ENCODE results near the gene PTH2R.

PTH2R gene

DNA sequence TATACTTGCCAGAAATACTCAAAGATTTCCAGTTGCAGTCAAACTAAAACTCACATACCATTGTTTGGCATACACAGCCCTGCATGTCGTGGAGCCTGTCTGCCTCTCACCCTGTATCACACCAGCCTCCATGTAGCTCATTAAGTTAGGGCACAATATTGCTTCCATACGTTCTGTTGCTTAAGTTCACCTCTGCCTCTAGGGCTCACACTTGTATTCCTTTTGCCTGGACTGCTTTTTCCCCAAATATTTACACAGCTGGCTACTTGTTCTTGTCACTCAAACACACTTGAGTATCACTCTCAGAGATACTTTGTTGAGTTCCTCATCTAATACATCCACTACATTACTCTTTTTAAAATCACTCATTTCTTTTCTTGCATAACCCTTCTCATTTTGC lies 83.1 kb downstream of the PTH2R start:
- TF ChIP-seq CSDC2 (CRISPR knock-in tag; IDR thresholded peaks at IDR 0.05) (no peak), ZFP30 (CRISPR knock-in tag; IDR thresholded peaks at IDR 0.05) (no peak), SNAI2 (CRISPR knock-in tag; IDR thresholded peaks at IDR 0.05) (no peak), PATZ1 (CRISPR knock-in tag; IDR thresholded peaks at IDR 0.05; ENCODE audit: borderline replicate concordance) (no peak), ZNF70 (CRISPR knock-in tag; IDR thresholded peaks at IDR 0.05) (no peak)
- no peak for ATAC-seq

- TF ChIP-seq, protein P1, sequence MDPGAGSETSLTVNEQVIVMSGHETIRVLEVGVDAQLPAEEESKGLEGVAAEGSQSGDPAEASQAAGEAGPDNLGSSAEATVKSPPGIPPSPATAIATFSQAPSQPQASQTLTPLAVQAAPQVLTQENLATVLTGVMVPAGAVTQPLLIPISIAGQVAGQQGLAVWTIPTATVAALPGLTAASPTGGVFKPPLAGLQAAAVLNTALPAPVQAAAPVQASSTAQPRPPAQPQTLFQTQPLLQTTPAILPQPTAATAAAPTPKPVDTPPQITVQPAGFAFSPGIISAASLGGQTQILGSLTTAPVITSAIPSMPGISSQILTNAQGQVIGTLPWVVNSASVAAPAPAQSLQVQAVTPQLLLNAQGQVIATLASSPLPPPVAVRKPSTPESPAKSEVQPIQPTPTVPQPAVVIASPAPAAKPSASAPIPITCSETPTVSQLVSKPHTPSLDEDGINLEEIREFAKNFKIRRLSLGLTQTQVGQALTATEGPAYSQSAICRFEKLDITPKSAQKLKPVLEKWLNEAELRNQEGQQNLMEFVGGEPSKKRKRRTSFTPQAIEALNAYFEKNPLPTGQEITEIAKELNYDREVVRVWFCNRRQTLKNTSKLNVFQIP (CRISPR knock-in tag; IDR thresholded peaks at IDR 0.05; ENCODE audit: borderline replicate concordance, low read depth), result no peak
- TF ChIP-seq TCF4 (CRISPR knock-in tag; IDR thresholded peaks at IDR 0.05; ENCODE audit: borderline replicate concordance), result no peak
- TF ChIP-seq, protein P2, sequence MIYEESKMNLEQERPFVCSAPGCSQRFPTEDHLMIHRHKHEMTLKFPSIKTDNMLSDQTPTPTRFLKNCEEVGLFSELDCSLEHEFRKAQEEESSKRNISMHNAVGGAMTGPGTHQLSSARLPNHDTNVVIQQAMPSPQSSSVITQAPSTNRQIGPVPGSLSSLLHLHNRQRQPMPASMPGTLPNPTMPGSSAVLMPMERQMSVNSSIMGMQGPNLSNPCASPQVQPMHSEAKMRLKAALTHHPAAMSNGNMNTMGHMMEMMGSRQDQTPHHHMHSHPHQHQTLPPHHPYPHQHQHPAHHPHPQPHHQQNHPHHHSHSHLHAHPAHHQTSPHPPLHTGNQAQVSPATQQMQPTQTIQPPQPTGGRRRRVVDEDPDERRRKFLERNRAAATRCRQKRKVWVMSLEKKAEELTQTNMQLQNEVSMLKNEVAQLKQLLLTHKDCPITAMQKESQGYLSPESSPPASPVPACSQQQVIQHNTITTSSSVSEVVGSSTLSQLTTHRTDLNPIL (CRISPR knock-in tag; IDR thresholded peaks at IDR 0.05; ENCODE audit: low read depth), result no peak
- TF ChIP-seq ZNF565 (CRISPR knock-in tag; conservative IDR thresholded peaks at IDR 0.05; ENCODE audit: low read depth), result no peak
- no peak for TF ChIP-seq SNAI2 (CRISPR knock-in tag; IDR thresholded peaks at IDR 0.05)
- TF ChIP-seq BACH2 (CRISPR knock-in tag; IDR thresholded peaks at IDR 0.05; ENCODE audit: borderline replicate concordance), result no peak
- TF ChIP-seq ISL1 (CRISPR knock-in tag; IDR thresholded peaks at IDR 0.05), result no peak
- ATAC-seq, result no peak
Measured at GRCh38 chr2:208490492-208490891, 83.9 kb downstream of the PTH2R start.

GRCh38 chr2:208491641-208492040 lies 85.0 kb downstream of the PTH2R start:
- no peak for ATAC-seq
- TF ChIP-seq, protein P3, sequence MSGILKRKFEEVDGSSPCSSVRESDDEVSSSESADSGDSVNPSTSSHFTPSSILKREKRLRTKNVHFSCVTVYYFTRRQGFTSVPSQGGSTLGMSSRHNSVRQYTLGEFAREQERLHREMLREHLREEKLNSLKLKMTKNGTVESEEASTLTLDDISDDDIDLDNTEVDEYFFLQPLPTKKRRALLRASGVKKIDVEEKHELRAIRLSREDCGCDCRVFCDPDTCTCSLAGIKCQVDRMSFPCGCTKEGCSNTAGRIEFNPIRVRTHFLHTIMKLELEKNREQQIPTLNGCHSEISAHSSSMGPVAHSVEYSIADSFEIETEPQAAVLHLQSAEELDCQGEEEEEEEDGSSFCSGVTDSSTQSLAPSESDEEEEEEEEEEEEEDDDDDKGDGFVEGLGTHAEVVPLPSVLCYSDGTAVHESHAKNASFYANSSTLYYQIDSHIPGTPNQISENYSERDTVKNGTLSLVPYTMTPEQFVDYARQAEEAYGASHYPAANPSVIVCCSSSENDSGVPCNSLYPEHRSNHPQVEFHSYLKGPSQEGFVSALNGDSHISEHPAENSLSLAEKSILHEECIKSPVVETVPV (CRISPR knock-in tag; IDR thresholded peaks at IDR 0.05), result no peak
- TF ChIP-seq SNAI2 (CRISPR knock-in tag; IDR thresholded peaks at IDR 0.05) (no peak), TSHZ2 (CRISPR knock-in tag; IDR thresholded peaks at IDR 0.05) (no peak), GLIS3 (CRISPR knock-in tag; IDR thresholded peaks at IDR 0.05) (no peak), RARB (CRISPR knock-in tag; IDR thresholded peaks at IDR 0.05) (no peak), ESRRG (CRISPR knock-in tag; IDR thresholded peaks at IDR 0.05) (no peak), ISL1 (CRISPR knock-in tag; IDR thresholded peaks at IDR 0.05) (no peak), TCF4 (CRISPR knock-in tag; IDR thresholded peaks at IDR 0.05; ENCODE audit: borderline replicate concordance) (no peak), PATZ1 (CRISPR knock-in tag; IDR thresholded peaks at IDR 0.05; ENCODE audit: borderline replicate concordance) (no peak), ARNTL (CRISPR knock-in tag; IDR thresholded peaks at IDR 0.05; ENCODE audit: borderline replicate concordance, low read depth) (no peak), PPARA (CRISPR knock-in tag; IDR thresholded peaks at IDR 0.05; ENCODE audit: borderline replicate concordance) (no peak), ZFP3 (CRISPR knock-in tag; IDR thresholded peaks at IDR 0.05) (no peak), ZNF8 (CRISPR knock-in tag; IDR thresholded peaks at IDR 0.05) (no peak), BACH2 (CRISPR knock-in tag; IDR thresholded peaks at IDR 0.05; ENCODE audit: borderline replicate concordance) (no peak), TOX (CRISPR knock-in tag; IDR thresholded peaks at IDR 0.05; ENCODE audit: borderline replicate concordance) (no peak), ZNF70 (CRISPR knock-in tag; IDR thresholded peaks at IDR 0.05) (no peak)
- TF ChIP-seq, protein P1 (CRISPR knock-in tag; IDR thresholded peaks at IDR 0.05; ENCODE audit: borderline replicate concordance, low read depth), result no peak
